CD14-positive monocyte (primary cell): ENCODE data around the gene EFCAB7. TPM values are rescaled to one million over a fixed set of nuclear protein-coding genes. Genes with fewer than 3 reads are reported as not detected.

ENCODE experiments used
- DNase-seq, 3 donors: peaks; one replicate each; pipeline ENCODE4 v3.0.0-alpha.2; 2011 to 2022
- H2AFZ ChIP-seq: 2 replicates; pipeline ENCODE4 v1.6.0; 2012; ENCODE audit warnings: mild to moderate bottlenecking, low read depth, low read length, inconsistent platforms; ENCODE audit not compliant: insufficient read depth, poor library complexity, severe bottlenecking
- H3K27ac ChIP-seq, 2 donors: 1 replicate in 1 of 2; 2 replicates in 1 of 2; pipeline ENCODE4 v1.5.1; 2012 to 2013; ENCODE audit warnings: low read length in 2 of 2, control low read depth in 1 of 2, inconsistent platforms in 1 of 2, low read depth in 1 of 2, mild to moderate bottlenecking in 1 of 2
- H3K27me3 ChIP-seq, 2 donors: one replicate each; pipeline versions ENCODE4 v1.6.0 to v1.6.1; 2011 to 2013; ENCODE audit warnings: low read length in 2 of 2; ENCODE audit not compliant: control insufficient read depth in 2 of 2, insufficient read depth in 2 of 2
- H3K36me3 ChIP-seq, 2 donors: replicated peaks in 1 of 2; 1 replicate in 1 of 2; 2 replicates in 1 of 2; pipeline versions ENCODE4 v1.5.1 to v1.6.1; 2012 to 2013; ENCODE audit warnings: low read length in 2 of 2, control low read depth in 1 of 2, inconsistent platforms in 1 of 2, mild to moderate bottlenecking in 1 of 2; ENCODE audit not compliant: insufficient read depth in 2 of 2, control insufficient read depth in 1 of 2
- H3K4me1 ChIP-seq, 2 donors: 1 replicate in 1 of 2; 2 replicates in 1 of 2; pipeline versions ENCODE4 v1.5.1 to v1.6.1; 2012 to 2013; ENCODE audit warnings: low read length in 2 of 2, control low read depth in 1 of 2, inconsistent platforms in 1 of 2, mild to moderate bottlenecking in 1 of 2, moderate library complexity in 1 of 2; ENCODE audit not compliant: insufficient read depth in 2 of 2, control insufficient read depth in 1 of 2
- H3K4me2 ChIP-seq: replicated peaks from 2 replicates; pipeline ENCODE3; 2012; ENCODE audit warnings: low read length, moderate library complexity, mild to moderate bottlenecking; ENCODE audit not compliant: poor library complexity, severe bottlenecking; ENCODE audit errors: extremely low read depth
- H3K4me3 ChIP-seq, 3 experiments: fragments of 200-600 bp in 1 of 3; sonication (generic) in 1 of 3; replicated peaks in 1 of 3; 1 replicate in 2 of 3; 2 replicates in 1 of 3; pipeline ENCODE4 v1.5.1; 2011 to 2013; ENCODE audit warnings: low read length in 3 of 3, mild to moderate bottlenecking in 3 of 3, control low read depth in 2 of 3, low read depth in 2 of 3, inconsistent platforms in 1 of 3, moderate library complexity in 1 of 3
- H3K79me2 ChIP-seq: 2 replicates; pipeline ENCODE4 v1.6.0; 2012; ENCODE audit warnings: mild to moderate bottlenecking, control low read depth, inconsistent platforms, low read length, moderate library complexity; ENCODE audit not compliant: insufficient read depth
- H3K9ac ChIP-seq: 2 replicates; pipeline ENCODE4 v1.6.0; 2017; ENCODE audit warnings: low read length, mild to moderate bottlenecking; ENCODE audit not compliant: insufficient read depth, poor library complexity, severe bottlenecking
- H3K9me3 ChIP-seq, 2 donors: replicated peaks in 1 of 2; 1 replicate in 1 of 2; 2 replicates in 1 of 2; pipeline versions ENCODE4 v1.5.1 to v1.6.1; 2012 to 2013; ENCODE audit warnings: low read length in 2 of 2, control low read depth in 1 of 2; ENCODE audit not compliant: control insufficient read depth in 1 of 2, insufficient read depth in 1 of 2
- H4K20me1 ChIP-seq: 2 replicates; pipeline ENCODE4 v1.6.0; 2012; ENCODE audit warnings: mild to moderate bottlenecking, low read length, control low read depth, moderate library complexity; ENCODE audit not compliant: insufficient read depth
- H3K27ac Mint-ChIP-seq, 7 donors: one replicate each; pipeline ENCODE4 v1.8.0; 2020; ENCODE audit warnings: mild to moderate bottlenecking in 7 of 7, mixed read lengths in 7 of 7, moderate library complexity in 6 of 7, inconsistent platforms in 2 of 7
- H3K27me3 Mint-ChIP-seq, 3 donors: one replicate each; pipeline ENCODE4 v1.8.0; 2021 to 2022; ENCODE audit warnings: low read depth in 3 of 3, mild to moderate bottlenecking in 3 of 3, mixed read lengths in 3 of 3, moderate library complexity in 3 of 3, inconsistent platforms in 1 of 3
- H3K36me3 Mint-ChIP-seq, 2 donors: one replicate each; pipeline ENCODE4 v1.8.0; 2020; ENCODE audit warnings: mixed read lengths in 2 of 2, inconsistent platforms in 1 of 2, mild to moderate bottlenecking in 1 of 2
- H3K4me1 Mint-ChIP-seq: one replicate; pipeline ENCODE4 v1.8.0; 2020; ENCODE audit warnings: mild to moderate bottlenecking, mixed read lengths
- H3K4me3 Mint-ChIP-seq, 2 donors: one replicate each; pipeline ENCODE4 v1.8.0; 2020; ENCODE audit warnings: mild to moderate bottlenecking in 2 of 2, mixed read lengths in 2 of 2, moderate library complexity in 1 of 2
- H3K9me3 Mint-ChIP-seq, 7 donors: one replicate each; pipeline ENCODE4 v1.8.0; 2020 to 2022; ENCODE audit warnings: mixed read lengths in 7 of 7, mild to moderate bottlenecking in 6 of 7, moderate library complexity in 6 of 7, inconsistent platforms in 2 of 7
- CTCF ChIP-seq: fragments of 200-600 bp; IDR thresholded peaks from one replicate; pipeline ENCODE4 v1.8.0; 2022; ENCODE audit warnings: antibody characterized with exemption, mild to moderate bottlenecking
- WGBS: methylation state at CpG from one replicate; pipeline ENCODE4 v1.1.5; 2013; ENCODE audit warnings: missing lambda C conversion rate; ENCODE audit not compliant: insufficient coverage; 5-methylcytosine and 5-hydroxymethylcytosine counted together
- intact Hi-C, 2 donors: fragments of 100-400 bp; cut with micrococcal nuclease; formaldehyde crosslinking; loops; one replicate each; pipeline versions ENCODE4 v1.15.0 to v1.15.1; 2023
- polyA plus RNA-seq, 3 donors: library from polyadenylated mRNA; depleted of rRNA in 1 of 3; unstranded in 2 of 3; stranded (reverse) in 1 of 3; fragments of 300-500 nt in 2 of 3; fragments of >200 nt in 1 of 3; fragmentation: Illumina TruSeq in 2 of 3; gene quantifications; 1 replicate in 2 of 3; 2 replicates in 1 of 3; pipeline ENCODE4 v1.2.3, GENCODE V29; 2012 to 2021

Gene EFCAB7
- polyA plus RNA-seq, 3 donors, result 0.37 to 2.2 (median 0.92) TPM

- Mint-ChIP-seq H3K4me1 (peaks cover 8% of the 10 kb centered on the region), H3K9me3 (no peaks in the 10 kb centered on the region), H3K27ac (no peak overlapping the region), H3K36me3 (peaks cover 10 to 13% of the 10 kb centered on the region in 2 donors), H3K27me3 (peaks cover 0 to 1% (median 0%) of the 10 kb centered on the region in 3 donors), H3K4me3 (no peak overlapping the region)
- peaks cover 7% of the 10 kb centered on the region for H3K79me2 ChIP-seq
- peaks cover 0 to 1% of the 10 kb centered on the region in 2 donors for H3K4me1 ChIP-seq
- no peaks in the 10 kb centered on the region for H3K9me3 ChIP-seq
- H4K20me1 ChIP-seq, result no peaks in the 10 kb centered on the region
- peaks cover 0 to 7% of the 10 kb centered on the region in 2 donors for H3K36me3 ChIP-seq
- H3K27ac ChIP-seq, result no peak overlapping the region
- intact Hi-C loops, result loop anchor here in 1 of 2 donors (5.0 kb wide), 1 partner anchor 629 kb away; no protein-coding TSS in a partner anchor
- H2AFZ ChIP-seq, result no peak overlapping the region
- no peak overlapping the region for H3K4me2 ChIP-seq
- no peak overlapping the region for H3K4me3 ChIP-seq
- no peak overlapping the region for H3K9ac ChIP-seq
- no peak for DNase-seq
- TF ChIP-seq CTCF, result no peak
- H3K27me3 ChIP-seq, result no peaks in the 10 kb centered on the region
These were observed 94.7 kb downstream of the EFCAB7 start for GRCh38 chr1:63618011-63618410.

GRCh38 chr1:63619558-63619957, 96.2 kb downstream of the EFCAB7 start:
- Histone ChIP-seq H3K36me3 (peaks cover 0 to 4% of the 10 kb centered on the region in 2 donors), H3K79me2 (peaks cover 7% of the 10 kb centered on the region), H3K9me3 (no peaks in the 10 kb centered on the region), H3K4me1 (no peaks in the 10 kb centered on the region), H3K4me2 (no peak overlapping the region), H2AFZ (no peak overlapping the region), H3K4me3 (no peak overlapping the region), H4K20me1 (no peaks in the 10 kb centered on the region), H3K27ac (no peak overlapping the region), H3K27me3 (no peaks in the 10 kb centered on the region), H3K9ac (no peak overlapping the region)
- H3K27ac Mint-ChIP-seq, result no peak overlapping the region
- 94% methylated on average over 2 of the region's 4 CpGs for WGBS
- no peaks in the 10 kb centered on the region for H3K9me3 Mint-ChIP-seq
- H3K4me1 Mint-ChIP-seq, result peaks cover 8% of the 10 kb centered on the region
- peaks cover 0 to 1% (median 0%) of the 10 kb centered on the region in 3 donors for H3K27me3 Mint-ChIP-seq
- intact Hi-C loops, result loop anchor here in 1 of 2 donors (5.0 kb wide), 1 partner anchor 628 kb away; no protein-coding TSS in a partner anchor
- TF ChIP-seq CTCF, result no peak
- H3K36me3 Mint-ChIP-seq, result peaks cover 10 to 13% of the 10 kb centered on the region in 2 donors
- no peak for DNase-seq
- H3K4me3 Mint-ChIP-seq, result no peak overlapping the region
